H1 (cell line): Measurements from ENCODE around the gene UBE4A.

Experiments used
- CBX8 ChIP-seq: fragments of 300-800, 300-1000 bp; sonication (generic); IDR thresholded peaks from 2 replicates; pipeline ENCODE4 v1.7.1; 2016; ENCODE audit warnings: low read depth, low read length, borderline replicate concordance
- CREB1 ChIP-seq: IDR thresholded peaks from 2 replicates; pipeline ENCODE4 v1.6.1; 2012; ENCODE audit warnings: inconsistent platforms
- KDM5A ChIP-seq: fragments of 200-600 bp; IDR thresholded peaks from 2 replicates; pipeline ENCODE4 v1.7.1; 2012; ENCODE audit warnings: mild to moderate bottlenecking, low read length, inconsistent platforms, mixed read lengths
- POLR2A ChIP-seq, 2 experiments: IDR thresholded peaks; 1 replicate in 1 of 2; 2 replicates in 1 of 2; pipeline ENCODE4 v1.6.1; 2011; ENCODE audit warnings: low read depth in 2 of 2, low read length in 2 of 2, mild to moderate bottlenecking in 2 of 2; ENCODE audit errors: control extremely low read depth in 1 of 2
- POLR2AphosphoS5 ChIP-seq: IDR thresholded peaks from 2 replicates; pipeline ENCODE4 v1.6.1; 2011; ENCODE audit warnings: low read depth, low read length
- RXRA ChIP-seq: IDR thresholded peaks from 2 replicates; pipeline ENCODE4 v1.6.1; 2011; ENCODE audit warnings: low read depth, mild to moderate bottlenecking, low read length, moderate library complexity; ENCODE audit not compliant: insufficient read depth
- SP1 ChIP-seq: IDR thresholded peaks from 2 replicates; pipeline ENCODE4 v1.6.1; 2011; ENCODE audit warnings: low read depth, low read length
- SP2 ChIP-seq: IDR thresholded peaks from 2 replicates; pipeline ENCODE4 v1.6.1; 2012; ENCODE audit warnings: mild to moderate bottlenecking, low read length, inconsistent platforms
- TAF1 ChIP-seq: IDR thresholded peaks from 2 replicates; pipeline ENCODE4 v1.6.1; 2011; ENCODE audit warnings: mild to moderate bottlenecking, low read depth, low read length
- TF ChIP-seq, protein P1 (sequence below): IDR thresholded peaks from 2 replicates; pipeline ENCODE4 v1.6.1; 2012; ENCODE audit warnings: inconsistent platforms

DNA sequence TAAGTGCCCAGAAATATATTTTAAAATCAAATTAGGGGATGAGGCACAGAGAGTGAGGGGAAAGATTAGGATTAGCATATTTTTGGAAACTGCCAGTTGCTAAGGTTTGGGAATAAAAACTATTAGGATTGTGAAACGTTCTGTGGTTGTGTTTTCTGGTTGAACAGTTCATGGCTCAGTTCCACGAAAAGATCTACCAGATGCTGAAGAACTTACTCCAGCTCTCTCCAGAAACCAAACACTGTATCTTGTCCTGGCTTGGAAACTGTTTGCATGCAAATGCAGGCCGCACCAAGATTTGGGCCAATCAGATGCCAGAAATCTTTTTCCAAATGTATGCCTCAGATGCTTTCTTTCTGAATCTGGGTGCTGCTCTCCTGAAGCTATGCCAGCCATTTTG is 15.3 kb downstream of the UBE4A start:
- TF ChIP-seq TAF1 (no peak), POLR2AphosphoS5 (no peak), CREB1 (no peak), SP1 (no peak), POLR2A (IDR thresholded peaks at IDR 0.05; ENCODE audit: control extremely low read depth in 1 of 2, low read depth in 2 of 2, low read length in 2 of 2) (no peak), CBX8 (no peak), RXRA (no peak), SP2 (no peak), KDM5A (no peak)
- TF ChIP-seq, protein P1, sequence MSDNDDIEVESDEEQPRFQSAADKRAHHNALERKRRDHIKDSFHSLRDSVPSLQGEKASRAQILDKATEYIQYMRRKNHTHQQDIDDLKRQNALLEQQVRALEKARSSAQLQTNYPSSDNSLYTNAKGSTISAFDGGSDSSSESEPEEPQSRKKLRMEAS: no peak
